PC-9 (cell line): ENCODE measurements around the gene TFB2M. TPM values are rescaled to one million over a fixed set of nuclear protein-coding genes. Genes with fewer than 3 reads are reported as not detected.

ENCODE experiments used
- BruUV-seq: library from RNA; stranded (reverse); fragments of 400-500 nt; replicated peaks from 2 replicates; lab custom pipeline; 2021; lab: Mats Ljungman, UMichigan
- CTCF ChIA-PET: fragments of 300-600 bp; sonication (Branson Sonifier 250); formaldehyde crosslinking; loops from one replicate; lab custom pipeline; 2022; ENCODE audit warnings: antibody characterized with exemption; lab: Charles Lee
- POLR2A ChIA-PET: fragments of 300-600 bp; sonication (Branson Sonifier 250); formaldehyde crosslinking; loops from one replicate; lab custom pipeline; 2022; ENCODE audit warnings: antibody characterized with exemption; ENCODE audit not compliant: unreplicated experiment; lab: Charles Lee
- DNase-seq, 2 experiments: peaks; one replicate each; pipeline versions ENCODE4 v3.0.0 to v3.0.0-alpha.2; 2015 to 2022; ENCODE audit warnings: mixed read lengths in 1 of 2
- H2AFZ ChIP-seq: fragments of 200-600 bp; sonication (generic); 2 replicates; pipeline ENCODE4 v1.8.1; 2017; ENCODE audit warnings: antibody characterized with exemption
- H3F3A ChIP-seq: fragments of 200-600 bp; sonication (generic); 2 replicates; pipeline ENCODE4 v1.8.1; 2017; ENCODE audit warnings: antibody characterized with exemption, mild to moderate bottlenecking, low read depth; ENCODE audit not compliant: insufficient read depth
- H3K27ac ChIP-seq: fragments of 200-600 bp; sonication (generic); 2 replicates; pipeline ENCODE4 v1.6.1; 2016; ENCODE audit warnings: mixed run types
- H3K27me3 ChIP-seq: fragments of 200-600 bp; sonication (generic); 2 replicates; pipeline ENCODE4 v1.6.1; 2016; ENCODE audit warnings: low read depth, mixed run types; ENCODE audit not compliant: insufficient read depth
- H3K36me3 ChIP-seq: fragments of 200-600 bp; sonication (generic); 2 replicates; pipeline ENCODE4 v1.6.1; 2016; ENCODE audit warnings: low read depth, mixed run types
- H3K4me1 ChIP-seq: fragments of 200-600 bp; sonication (generic); replicated peaks from 2 replicates; pipeline ENCODE4 v1.6.1; 2016; ENCODE audit warnings: mixed run types; ENCODE audit not compliant: insufficient read depth
- H3K4me2 ChIP-seq: fragments of 200-600 bp; sonication (generic); 2 replicates; pipeline ENCODE4 v1.6.1; 2017; ENCODE audit warnings: mixed run types
- H3K4me3 ChIP-seq: fragments of 200-600 bp; sonication (generic); 2 replicates; pipeline ENCODE4 v1.6.1; 2016; ENCODE audit warnings: mixed run types
- H3K79me2 ChIP-seq: fragments of 200-600 bp; sonication (generic); 2 replicates; pipeline ENCODE4 v1.6.1; 2017; ENCODE audit warnings: low read depth, mixed run types
- H3K9me2 ChIP-seq: fragments of 200-600 bp; sonication (generic); 2 replicates; pipeline ENCODE4 v1.8.1; 2017; ENCODE audit warnings: mild to moderate bottlenecking; ENCODE audit not compliant: insufficient read depth
- H3K9me3 ChIP-seq: fragments of 200-600 bp; sonication (generic); 2 replicates; pipeline ENCODE4 v1.8.1; 2016; ENCODE audit warnings: low read depth; ENCODE audit not compliant: insufficient read depth
- H4K20me1 ChIP-seq: fragments of 200-600 bp; sonication (generic); 2 replicates; pipeline ENCODE4 v1.8.1; 2017; ENCODE audit not compliant: insufficient read depth
- CTCF ChIP-seq: fragments of 200-600 bp; sonication (generic); conservative IDR thresholded peaks from 2 replicates; pipeline ENCODE4 v1.6.1; 2017; ENCODE audit warnings: mixed run types, antibody characterized with exemption, mild to moderate bottlenecking, moderate library complexity
- EZH2 ChIP-seq: fragments of 200-600 bp; sonication (generic); IDR thresholded peaks from 2 replicates; pipeline ENCODE4 v1.8.0; 2017; ENCODE audit warnings: antibody characterized with exemption, low read depth
- intact Hi-C: fragments of 100-400 bp; cut with micrococcal nuclease; formaldehyde crosslinking; loops from one replicate; pipeline ENCODE4 v1.10.0; 2022; ENCODE audit not compliant: unreplicated experiment
- total RNA-seq: library from RNA; stranded (reverse); gene quantifications from 2 replicates; pipeline ENCODE4 v1.2.3, GENCODE V29; 2021

TFB2M gene
- total RNA-seq, 1 experiment from 2014 or later = 16.2 TPM

- no peak for TF ChIP-seq CTCF
- no peak for TF ChIP-seq EZH2
These were observed 54.9 kb downstream of the TFB2M start for GRCh38 chr1:246511203-246511602.

GRCh38 chr1:246510147-246511030 is 55.7 kb downstream of the TFB2M start:
- H2AFZ ChIP-seq = no peak overlapping the region
- intact Hi-C loops = no loop called here
- H3K9me3 ChIP-seq = peaks cover 3% of the 10 kb centered on the region; the same call in 1 of the 2 replicates
- POLR2A ChIA-PET = no interaction called here
- no peaks in the 10 kb centered on the region for H3K27me3 ChIP-seq
- 0 out of 2 replicates have a peak, but pooled peaks cover 8% of the 10 kb centered on the region for H3K79me2 ChIP-seq
- H3F3A ChIP-seq = peaks cover under 1% of the 10 kb centered on the region; the same call in 1 of the 2 replicates
- H3K36me3 ChIP-seq = no peaks in the 10 kb centered on the region
- no peaks in the 10 kb centered on the region for H3K9me2 ChIP-seq
- TF ChIP-seq CTCF (no peak), EZH2 (no peak)
- no peak overlapping the region for H3K4me2 ChIP-seq
- no TSS peak for BruUV-seq
- CTCF ChIA-PET = no interaction called here
- H3K4me3 ChIP-seq = no peak overlapping the region
- DNase-seq = no peak
- H3K4me1 ChIP-seq = peaks cover 7% of the 10 kb centered on the region; the same call in 1 of the 2 replicates
- no peaks in the 10 kb centered on the region for H4K20me1 ChIP-seq
- no peak overlapping the region for H3K27ac ChIP-seq

More at GRCh38 chr1:246511203-246511602, 54.9 kb downstream of the TFB2M start:
- intact Hi-C loops = no loop called here
- Histone ChIP-seq H3F3A (peaks cover 5% of the 10 kb centered on the region; the same call in 1 of the 2 replicates), H3K27ac (no peak overlapping the region), H3K27me3 (no peaks in the 10 kb centered on the region), H3K9me2 (no peaks in the 10 kb centered on the region), H3K4me2 (no peak overlapping the region), H2AFZ (no peak overlapping the region), H3K4me1 (peaks cover 3% of the 10 kb centered on the region; the same call in 1 of the 2 replicates), H4K20me1 (no peaks in the 10 kb centered on the region), H3K4me3 (no peak overlapping the region), H3K9me3 (peaks cover 9% of the 10 kb centered on the region; the same call in 1 of the 2 replicates), H3K79me2 (0 out of 2 replicates have a peak, but pooled peaks cover 3% of the 10 kb centered on the region), H3K36me3 (no peaks in the 10 kb centered on the region)
- no peak for DNase-seq
- ChIA-PET CTCF (no interaction called here), POLR2A (no interaction called here)
- BruUV-seq = no TSS peak

DNA sequence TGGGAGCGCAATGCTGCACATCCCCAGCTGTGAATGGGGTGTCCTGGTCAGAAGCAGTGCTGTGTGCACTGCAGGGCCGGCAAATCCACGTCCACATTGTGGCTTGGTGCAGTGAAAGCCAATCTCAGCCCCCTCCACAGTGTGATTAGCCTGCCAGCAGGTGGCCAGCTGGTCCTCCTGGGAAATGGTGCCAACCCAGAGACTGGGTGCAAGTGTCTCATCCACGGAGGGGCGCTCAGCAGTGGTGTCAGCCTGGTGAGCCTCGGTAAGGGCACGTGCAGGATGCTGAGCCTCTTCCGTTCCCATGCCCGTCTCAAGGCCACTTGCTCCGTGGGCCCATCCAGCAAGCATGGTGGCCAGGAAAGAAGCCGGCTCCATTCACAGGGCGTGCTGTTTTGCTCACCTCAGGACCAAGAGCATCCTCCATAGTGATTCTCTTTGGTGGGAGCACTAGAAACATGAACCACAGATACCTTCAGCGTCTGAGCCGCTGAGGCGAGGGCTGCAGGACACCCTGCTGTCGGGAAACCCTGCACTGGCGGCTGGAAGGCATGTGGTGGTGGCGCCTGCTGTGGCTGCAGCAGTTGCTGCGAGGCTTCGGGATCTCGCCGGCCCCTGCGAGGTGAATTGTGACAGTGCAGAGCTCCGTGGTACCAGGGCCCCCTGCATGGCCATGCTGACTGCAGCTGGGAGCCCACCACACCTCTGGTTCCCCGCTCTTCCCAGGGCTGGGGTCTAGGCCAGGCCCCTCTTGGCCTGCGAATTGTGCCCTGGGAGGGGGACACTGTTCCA is 57.0 kb downstream of the TFB2M start:
- Histone ChIP-seq H3K9me3 (no peaks in the 10 kb centered on the region), H2AFZ (no peak overlapping the region), H3K4me1 (peaks cover 9% of the 10 kb centered on the region; the same call in 1 of the 2 replicates), H3K9me2 (no peaks in the 10 kb centered on the region), H3K4me2 (no peak overlapping the region), H3K27ac (no peak overlapping the region), H3K4me3 (no peak overlapping the region), H3K79me2 (peaks cover 19% of the 10 kb centered on the region; the same call in 1 of the 2 replicates), H4K20me1 (no peaks in the 10 kb centered on the region), H3F3A (peaks cover 2% of the 10 kb centered on the region; the same call in 1 of the 2 replicates), H3K27me3 (no peaks in the 10 kb centered on the region), H3K36me3 (no peaks in the 10 kb centered on the region)
- intact Hi-C loops = no loop called here
- POLR2A ChIA-PET = no interaction called here
- BruUV-seq = no TSS peak
- CTCF ChIA-PET = no interaction called here
- TF ChIP-seq CTCF (no peak), EZH2 (no peak)
- DNase-seq = no peak
